Measurements from ENCODE around the gene GULP1.

The GULP1 gene

GRCh38 chr2:188322569-188323551 lies 31.2 kb downstream of the GULP1 start:
- no peak for DNase-seq (ENCODE audit: low read depth in 2 of 2)

DNA sequence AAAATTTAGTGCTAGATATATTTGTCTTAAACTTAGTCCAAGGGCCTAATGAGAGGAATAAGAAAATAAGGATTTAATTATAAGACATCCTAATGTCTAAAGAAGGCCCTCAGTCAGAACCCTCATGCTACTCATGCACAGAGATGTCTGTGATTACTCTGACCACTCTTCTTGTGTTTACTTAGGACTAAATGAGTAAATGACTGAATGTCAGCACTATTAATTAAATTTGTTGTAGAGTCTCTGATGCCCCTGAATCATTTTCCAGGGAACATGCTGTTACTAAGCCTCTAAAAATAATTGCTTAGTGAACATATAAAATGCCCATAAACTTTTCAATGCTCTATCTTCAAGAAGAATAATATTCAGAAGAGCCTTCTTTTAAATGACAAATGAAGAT lies 32.4 kb downstream of the GULP1 start:
- DNase-seq (ENCODE audit: low read depth in 2 of 2): no peak

DNA sequence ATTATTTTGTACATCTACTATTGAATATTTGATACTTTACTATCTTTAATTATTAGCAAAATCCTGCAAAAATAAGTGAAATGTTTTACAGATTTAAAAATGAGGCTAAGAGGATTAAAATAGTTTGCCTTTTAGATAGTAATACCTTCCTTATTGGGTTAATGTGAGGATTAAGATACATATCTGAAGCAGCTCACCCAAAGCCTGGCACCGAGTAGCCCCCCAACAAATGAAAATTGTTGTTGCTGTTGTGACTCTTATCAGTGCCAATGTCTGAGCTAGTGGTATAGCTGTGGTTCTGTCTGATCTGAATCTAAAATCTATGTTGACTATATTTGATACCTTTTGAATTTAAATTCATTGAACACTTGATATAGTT lies 34.6 kb downstream of the GULP1 start:
- no peak for DNase-seq (ENCODE audit: low read depth in 2 of 2)

DNA sequence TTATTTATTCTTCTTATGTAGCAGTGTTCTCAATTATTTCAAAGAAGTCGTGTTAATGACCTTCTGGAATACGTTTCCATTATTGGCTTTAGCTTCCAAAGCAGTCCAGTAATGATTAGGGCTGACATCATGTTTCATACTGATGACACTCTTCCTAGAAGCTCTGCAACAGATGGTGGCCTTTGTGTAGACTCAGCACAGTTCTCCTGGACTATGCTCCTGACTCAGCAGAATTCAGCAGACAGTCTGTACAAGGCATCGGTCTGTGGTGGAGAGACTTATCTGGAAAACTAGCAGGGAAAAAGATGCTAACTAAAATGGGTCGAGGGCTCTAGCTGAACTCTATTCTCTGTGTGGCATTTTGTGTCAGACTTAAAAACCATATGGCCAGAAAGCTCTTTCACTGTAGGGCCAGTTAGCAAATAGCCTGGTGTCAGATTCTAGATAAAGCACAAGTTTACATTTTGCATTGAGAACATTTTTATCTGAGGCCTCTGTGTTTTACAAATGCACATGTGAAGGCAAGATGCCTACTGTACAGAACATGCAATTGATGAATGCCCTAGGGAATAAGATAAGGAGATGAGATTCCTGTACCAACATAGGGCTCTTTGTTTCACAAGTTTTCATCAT lies 35.1 kb downstream of the GULP1 start:
- DNase-seq (ENCODE audit: low read depth in 2 of 2): no peak

- no peak for DNase-seq (ENCODE audit: low read depth in 2 of 2)
Observed at GRCh38 chr2:188327518-188328213, 36.0 kb downstream of the GULP1 start.

GRCh38 chr2:188328419-188328818 lies 36.7 kb downstream of the GULP1 start:
- DNase-seq (ENCODE audit: low read depth in 2 of 2): no peak

DNA sequence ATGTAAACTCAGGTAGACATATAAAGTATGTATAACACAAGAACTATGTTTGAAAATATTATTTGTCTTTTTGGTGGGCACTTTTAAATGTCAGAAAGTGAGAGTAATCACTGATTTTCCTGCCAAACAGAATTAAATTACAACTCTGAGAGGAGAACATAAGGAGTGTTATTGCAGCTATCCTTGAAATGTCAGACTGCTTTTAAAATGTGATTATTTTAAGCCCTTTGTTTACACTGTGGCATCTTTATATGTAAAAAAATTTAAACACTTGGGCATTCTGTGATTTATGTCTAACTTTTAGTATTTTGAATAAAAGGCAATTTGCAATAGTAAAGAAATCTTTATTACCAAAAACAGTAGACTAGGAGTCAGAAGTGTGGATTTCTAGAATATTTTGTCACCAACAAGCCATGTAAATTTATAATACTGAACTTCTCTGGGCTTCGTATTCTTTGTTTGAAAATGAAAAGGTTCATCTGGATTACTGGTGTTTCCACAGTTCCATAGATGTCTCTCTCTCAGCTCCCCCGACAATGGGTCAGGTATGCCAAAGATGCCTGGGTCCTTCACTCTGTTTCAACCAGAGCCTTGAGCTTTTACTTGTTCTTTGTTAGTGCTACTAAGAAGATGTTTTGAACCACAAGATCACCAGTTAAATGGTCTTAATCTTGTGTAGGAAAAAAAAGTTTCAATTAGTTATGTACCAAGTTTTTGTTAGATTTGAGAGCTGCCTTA lies 38.8 kb downstream of the GULP1 start:
- no peak for DNase-seq (ENCODE audit: low read depth in 2 of 2)

GRCh38 chr2:188332619-188333018 lies 40.9 kb downstream of the GULP1 start:
- no peak for DNase-seq (ENCODE audit: low read depth in 2 of 2)

GRCh38 chr2:188333751-188334524 lies 42.3 kb downstream of the GULP1 start:
- DNase-seq (ENCODE audit: low read depth in 2 of 2): no peak

DNA sequence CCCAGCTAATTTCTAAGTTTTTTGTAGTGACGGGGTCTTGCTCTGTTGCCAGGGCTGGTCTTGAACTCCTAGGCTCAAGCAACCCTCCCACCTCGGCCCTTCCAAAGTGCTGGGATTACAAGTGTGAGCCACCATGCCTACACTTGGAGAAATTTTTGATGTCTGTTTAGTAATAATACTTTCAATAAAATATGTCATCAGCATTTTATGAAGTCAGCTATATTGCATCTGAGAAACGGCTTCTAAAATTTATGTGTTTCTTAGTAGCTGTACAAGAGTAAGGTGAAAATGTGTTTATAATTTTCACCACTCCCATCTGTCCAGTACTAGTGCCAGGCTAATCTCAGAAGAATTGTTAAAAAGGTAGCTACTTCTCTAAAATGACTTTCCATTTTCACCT lies 46.8 kb downstream of the GULP1 start:
- DNase-seq (ENCODE audit: low read depth in 2 of 2): no peak

GRCh38 chr2:188340257-188340656 lies 48.6 kb downstream of the GULP1 start:
- no peak for DNase-seq (ENCODE audit: low read depth in 2 of 2)

GRCh38 chr2:188345020-188345419 lies 53.3 kb downstream of the GULP1 start:
- DNase-seq (ENCODE audit: low read depth in 2 of 2): no peak

DNA sequence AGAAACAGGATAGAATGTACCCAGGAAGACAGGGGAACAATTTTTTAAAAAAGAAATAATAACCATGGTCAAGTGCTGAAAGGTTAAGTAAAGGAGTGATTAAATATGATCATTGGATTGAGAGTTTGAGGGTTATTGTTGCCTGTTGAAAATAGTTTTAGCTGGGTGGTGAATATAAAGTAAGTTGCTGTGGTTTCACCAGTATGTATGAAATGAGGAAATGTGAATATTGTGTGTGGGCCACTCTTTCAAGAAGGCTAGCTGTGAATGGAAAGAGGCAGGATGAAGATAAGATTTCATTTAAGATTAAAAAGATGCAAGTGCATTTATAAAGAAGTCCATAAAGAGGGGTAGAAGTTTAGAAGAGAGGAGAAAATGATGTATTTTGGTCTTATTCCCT lies 53.8 kb downstream of the GULP1 start:
- no peak for DNase-seq (ENCODE audit: low read depth in 2 of 2)

- DNase-seq (ENCODE audit: low read depth in 2 of 2): no peak
Observed at GRCh38 chr2:188345831-188346458, 54.3 kb downstream of the GULP1 start.

GRCh38 chr2:188349019-188349418 lies 57.3 kb downstream of the GULP1 start:
- no peak for DNase-seq (ENCODE audit: low read depth in 2 of 2)

DNA sequence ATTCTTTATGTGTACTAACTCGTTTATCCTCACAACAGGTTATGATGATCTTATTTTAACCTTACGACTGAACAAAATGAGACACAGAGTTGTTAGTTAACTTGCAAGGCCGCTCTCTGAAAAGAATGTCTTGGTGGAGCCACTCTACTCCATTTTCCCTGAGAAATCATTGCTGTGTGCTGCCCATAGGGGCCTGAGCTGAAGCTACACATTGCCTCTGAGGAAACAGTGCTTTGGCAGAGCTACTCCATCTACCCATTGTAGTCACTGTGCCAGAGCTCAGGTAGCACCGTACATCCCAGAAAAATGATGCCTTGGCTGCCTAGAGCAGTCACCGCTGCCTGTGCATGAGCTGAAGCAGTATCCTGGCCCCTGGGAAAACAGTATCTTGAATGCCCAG lies 61.6 kb downstream of the GULP1 start:
- no peak for DNase-seq (ENCODE audit: low read depth in 2 of 2)

GRCh38 chr2:188360485-188361263 lies 69.0 kb downstream of the GULP1 start:
- no peak for DNase-seq (ENCODE audit: low read depth in 2 of 2)

GRCh38 chr2:188364033-188364630 lies 72.5 kb downstream of the GULP1 start:
- DNase-seq (ENCODE audit: low read depth in 2 of 2): no peak

DNA sequence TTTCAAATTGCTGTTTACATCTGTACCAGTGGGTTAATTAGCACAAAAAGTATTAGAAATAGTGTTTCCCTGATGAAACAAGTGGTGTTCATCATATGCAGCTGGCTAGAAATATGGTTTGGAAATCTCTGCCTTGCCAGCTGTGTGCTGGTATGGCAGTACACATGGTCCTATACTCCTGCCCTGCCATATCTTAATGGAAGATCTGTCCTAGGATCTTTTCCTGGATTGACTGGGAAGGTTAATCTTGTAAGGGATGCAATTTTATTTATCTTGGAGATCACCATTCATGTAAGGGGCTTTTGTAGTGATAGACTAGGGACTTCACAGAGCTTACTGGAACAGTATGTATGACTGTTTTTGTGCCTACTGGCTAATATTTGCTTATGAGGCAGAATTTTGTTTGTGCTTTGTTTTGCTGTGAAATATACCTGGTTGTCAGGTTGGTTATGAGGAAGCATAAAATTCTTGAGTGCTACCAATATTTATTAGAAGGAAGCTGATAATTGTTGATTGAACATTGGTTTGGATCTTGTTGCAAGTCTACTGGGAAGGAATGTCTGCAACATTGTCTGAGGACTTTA lies 73.5 kb downstream of the GULP1 start:
- DNase-seq (ENCODE audit: low read depth in 2 of 2): no peak

Measured in activated CD8-positive, alpha-beta memory T cell treated with anti-CD3 and anti-CD28 coated beads for 4 hours (primary cell).